ENCODE data around the gene GRM8.

DNA sequence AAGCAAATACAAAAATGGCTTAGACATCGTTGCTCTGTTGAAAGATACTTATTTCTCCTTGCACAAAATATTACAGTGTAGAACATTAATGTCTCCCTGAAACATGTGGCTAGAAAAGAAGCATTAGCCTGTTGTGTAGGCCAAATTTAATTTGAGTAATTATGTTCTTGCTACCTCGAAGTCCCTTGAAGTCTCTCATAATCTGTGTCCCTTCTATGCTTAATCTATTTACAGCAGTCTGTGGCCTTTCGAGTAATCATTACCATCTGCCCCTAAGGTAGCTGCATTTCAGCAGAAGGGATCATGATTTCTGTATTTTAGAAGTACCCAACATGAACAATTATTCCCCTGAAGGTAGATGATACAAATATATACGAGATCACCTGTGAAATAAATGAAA lies 615.2 kb downstream of the GRM8 start:
- no peak for TF ChIP-seq EZH2phosphoT487 (IDR thresholded peaks at IDR 0.05; ENCODE audit: borderline replicate concordance, low read depth, low read length)
- TF ChIP-seq, protein P1, sequence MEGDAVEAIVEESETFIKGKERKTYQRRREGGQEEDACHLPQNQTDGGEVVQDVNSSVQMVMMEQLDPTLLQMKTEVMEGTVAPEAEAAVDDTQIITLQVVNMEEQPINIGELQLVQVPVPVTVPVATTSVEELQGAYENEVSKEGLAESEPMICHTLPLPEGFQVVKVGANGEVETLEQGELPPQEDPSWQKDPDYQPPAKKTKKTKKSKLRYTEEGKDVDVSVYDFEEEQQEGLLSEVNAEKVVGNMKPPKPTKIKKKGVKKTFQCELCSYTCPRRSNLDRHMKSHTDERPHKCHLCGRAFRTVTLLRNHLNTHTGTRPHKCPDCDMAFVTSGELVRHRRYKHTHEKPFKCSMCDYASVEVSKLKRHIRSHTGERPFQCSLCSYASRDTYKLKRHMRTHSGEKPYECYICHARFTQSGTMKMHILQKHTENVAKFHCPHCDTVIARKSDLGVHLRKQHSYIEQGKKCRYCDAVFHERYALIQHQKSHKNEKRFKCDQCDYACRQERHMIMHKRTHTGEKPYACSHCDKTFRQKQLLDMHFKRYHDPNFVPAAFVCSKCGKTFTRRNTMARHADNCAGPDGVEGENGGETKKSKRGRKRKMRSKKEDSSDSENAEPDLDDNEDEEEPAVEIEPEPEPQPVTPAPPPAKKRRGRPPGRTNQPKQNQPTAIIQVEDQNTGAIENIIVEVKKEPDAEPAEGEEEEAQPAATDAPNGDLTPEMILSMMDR (conservative IDR thresholded peaks at IDR 0.05; ENCODE audit: low read length) = no peak
